Stimulated activated CD4-positive, alpha-beta T cell treated with anti-CD3 and anti-CD28 coated beads, TNF-alpha, amount 100 ng/mL, for 1 hour (primary cell): Measurements from ENCODE around the gene DGKE.

Experiments used
- DNase-seq, 3 donors: peaks; one replicate each; pipeline ENCODE4 v3.0.0-alpha.2; 2020; ENCODE audit warnings: low read depth in 3 of 3, low spot score in 1 of 3

DGKE gene

GRCh38 chr17:56913000-56913311, 79.0 kb downstream of the DGKE start:
- no peak for DNase-seq

- DNase-seq = no peak
Observed at GRCh38 chr17:56913353-56913866, 79.5 kb downstream of the DGKE start.

- DNase-seq = peak; percentile 64 to 80 (median 66)
Observed at GRCh38 chr17:56913867-56914580, 80.1 kb downstream of the DGKE start, which contains the start of gene TRIM25. TSS of gene TRIM25 (minus strand) at chr17:56914049. CDS start at chr17:56913988, 61 bp downstream.

GRCh38 chr17:56914581-56915273, 80.8 kb downstream of the DGKE start:
- DNase-seq = no peak

- DNase-seq = no peak
Observed at GRCh38 chr17:56917559-56918296, 83.8 kb downstream of the DGKE start.

- DNase-seq = no peak
Observed at GRCh38 chr17:56918916-56919315, 85.0 kb downstream of the DGKE start.
